ENCODE data around the gene TDRD3. TPM values are rescaled to one million over a fixed set of nuclear protein-coding genes. Genes with fewer than 3 reads are reported as not detected.

Gene TDRD3
- total and polyA plus RNA-seq, 4 experiments from 2014 or later: 4.9 to 34.9 (median 18.9) TPM

DNA sequence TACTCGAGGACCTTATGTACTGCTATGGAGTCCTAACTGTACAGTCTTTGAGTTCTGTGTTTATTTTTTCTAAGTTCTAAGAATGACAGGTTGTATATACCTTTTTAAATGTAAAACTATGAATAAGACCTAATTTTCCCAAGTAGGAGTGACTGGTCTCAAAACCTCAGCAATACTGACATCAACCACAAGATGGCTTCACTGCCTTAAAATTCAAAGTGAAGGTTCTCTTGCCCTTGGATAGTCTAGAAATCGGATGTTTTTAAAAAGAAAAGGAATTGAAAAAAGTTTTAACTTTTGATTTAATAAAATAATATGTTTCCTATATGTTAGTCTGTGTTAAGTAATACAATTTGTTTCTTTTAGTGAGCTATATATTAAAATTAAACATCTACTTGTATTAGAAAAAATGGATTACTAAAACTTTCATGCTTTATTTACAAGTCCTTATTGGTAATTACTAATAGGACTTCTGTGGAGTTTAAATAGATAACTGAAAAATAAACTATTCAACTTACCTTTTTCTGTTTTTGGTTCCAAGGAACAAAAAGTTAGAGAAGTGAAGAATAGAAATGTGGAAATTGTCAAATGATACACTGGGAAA, 52.0 kb downstream of the TDRD3 start:
- H3K4me3 Mint-ChIP-seq: no peak overlapping the region
- Histone ChIP-seq H3K27ac (ENCODE audit: low read depth, low read length) (no peak overlapping the region), H3K27me3 (ENCODE audit: insufficient read depth, low read length) (no peaks in the 10 kb centered on the region), H3K9me3 (ENCODE audit: control insufficient read depth in 1 of 2, low read length in 2 of 2) (no peaks in the 10 kb centered on the region), H3K4me3 (ENCODE audit: low read length in 2 of 2) (no peak overlapping the region), H3K4me1 (ENCODE audit: insufficient read depth, low read length) (no peaks in the 10 kb centered on the region), H3K36me3 (ENCODE audit: insufficient read depth, low read length) (no peaks in the 10 kb centered on the region)
- CTCF ChIA-PET (ENCODE audit: partially characterized antibody): interaction anchor here (0.7 to 2.3 kb wide), 6 partner anchors 9 to 58 kb away, joined by 3 to 13 read pairs (median 4); no protein-coding TSS in a partner anchor
- peak in 2 of 5 donors; percentile 6 to 22 for DNase-seq
- no peak overlapping the region for H3K27ac Mint-ChIP-seq
- no peaks in the 10 kb centered on the region for H3K9me3 Mint-ChIP-seq
- POLR2A ChIA-PET (ENCODE audit: partially characterized antibody): no interaction called here
- peaks cover 4 to 16% of the 10 kb centered on the region in 2 donors for H3K36me3 Mint-ChIP-seq
- no peaks in the 10 kb centered on the region for H3K27me3 Mint-ChIP-seq
- intact Hi-C loops (cut with micrococcal nuclease): no loop called here
- H3K4me1 Mint-ChIP-seq: no peaks in the 10 kb centered on the region

DNA sequence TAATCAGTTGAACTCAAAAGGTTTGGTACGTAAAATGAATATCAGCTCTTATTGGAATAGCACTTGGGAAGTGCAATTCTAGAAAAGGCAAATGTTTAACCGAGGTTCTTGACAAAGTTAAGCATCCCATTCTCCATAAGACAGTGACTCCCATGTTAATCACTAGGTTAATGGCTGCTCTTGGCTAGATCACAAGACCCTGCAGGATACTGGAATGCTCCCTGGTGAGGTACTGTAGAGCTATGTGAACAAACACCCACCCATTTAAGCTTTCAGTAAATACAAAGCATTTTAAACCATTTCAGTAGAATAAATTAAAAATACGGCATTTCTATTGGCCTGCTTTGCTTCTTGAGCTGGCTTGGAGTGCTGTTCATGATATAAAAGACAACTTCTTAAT, 56.5 kb downstream of the TDRD3 start:
- H3K9me3 ChIP-seq (ENCODE audit: control insufficient read depth in 1 of 2, low read length in 2 of 2): no peaks in the 10 kb centered on the region
- no peaks in the 10 kb centered on the region for H3K4me1 ChIP-seq (ENCODE audit: insufficient read depth, low read length)
- Mint-ChIP-seq H3K4me1 (no peaks in the 10 kb centered on the region), H3K27me3 (no peaks in the 10 kb centered on the region), H3K27ac (no peak overlapping the region), H3K36me3 (peaks cover 6 to 15% of the 10 kb centered on the region in 2 donors), H3K4me3 (no peak overlapping the region), H3K9me3 (no peaks in the 10 kb centered on the region)
- intact Hi-C loops (cut with micrococcal nuclease): no loop called here
- H3K27me3 ChIP-seq (ENCODE audit: insufficient read depth, low read length): no peaks in the 10 kb centered on the region
- H3K36me3 ChIP-seq (ENCODE audit: insufficient read depth, low read length): no peaks in the 10 kb centered on the region
- H3K4me3 ChIP-seq (ENCODE audit: low read length in 2 of 2): no peak overlapping the region
- no peak for DNase-seq
- CTCF ChIA-PET (ENCODE audit: partially characterized antibody): no interaction called here
- POLR2A ChIA-PET (ENCODE audit: partially characterized antibody): no interaction called here
- H3K27ac ChIP-seq (ENCODE audit: low read depth, low read length): no peak overlapping the region

- no peak overlapping the region for H3K4me3 Mint-ChIP-seq
- no peak overlapping the region for H3K4me3 ChIP-seq (ENCODE audit: low read length in 2 of 2)
- no peaks in the 10 kb centered on the region for H3K9me3 ChIP-seq (ENCODE audit: control insufficient read depth in 1 of 2, low read length in 2 of 2)
- no peak for DNase-seq
- peaks cover 6 to 15% of the 10 kb centered on the region in 2 donors for H3K36me3 Mint-ChIP-seq
- intact Hi-C loops (cut with micrococcal nuclease): no loop called here
- H3K27me3 ChIP-seq (ENCODE audit: insufficient read depth, low read length): no peaks in the 10 kb centered on the region
- ChIA-PET CTCF (ENCODE audit: partially characterized antibody) (no interaction called here), POLR2A (ENCODE audit: partially characterized antibody) (no interaction called here)
- H3K27me3 Mint-ChIP-seq: no peaks in the 10 kb centered on the region
- H3K9me3 Mint-ChIP-seq: no peaks in the 10 kb centered on the region
- no peak overlapping the region for H3K27ac Mint-ChIP-seq
- H3K27ac ChIP-seq (ENCODE audit: low read depth, low read length): no peak overlapping the region
- H3K4me1 ChIP-seq (ENCODE audit: insufficient read depth, low read length): no peaks in the 10 kb centered on the region
- H3K4me1 Mint-ChIP-seq: no peaks in the 10 kb centered on the region
- H3K36me3 ChIP-seq (ENCODE audit: insufficient read depth, low read length): no peaks in the 10 kb centered on the region
Observed at GRCh38 chr13:60454425-60454824, 57.4 kb downstream of the TDRD3 start.

- intact Hi-C loops (cut with micrococcal nuclease): no loop called here
- Mint-ChIP-seq H3K36me3 (peaks cover 37 to 42% of the 10 kb centered on the region in 2 donors), H3K27me3 (no peaks in the 10 kb centered on the region), H3K9me3 (no peaks in the 10 kb centered on the region), H3K4me1 (peaks cover 0 to 9% (median 5%) of the 10 kb centered on the region in 4 donors), H3K27ac (peak overlapping the region in 1 of 7 donors; percentile 84), H3K4me3 (no peak overlapping the region)
- Histone ChIP-seq H3K27ac (ENCODE audit: low read depth, low read length) (no peak overlapping the region), H3K36me3 (ENCODE audit: insufficient read depth, low read length) (no peaks in the 10 kb centered on the region), H3K4me1 (ENCODE audit: insufficient read depth, low read length) (no peaks in the 10 kb centered on the region), H3K9me3 (ENCODE audit: control insufficient read depth in 1 of 2, low read length in 2 of 2) (no peaks in the 10 kb centered on the region), H3K27me3 (ENCODE audit: insufficient read depth, low read length) (no peaks in the 10 kb centered on the region), H3K4me3 (ENCODE audit: low read length in 2 of 2) (no peak overlapping the region)
- no peak for DNase-seq
- CTCF ChIA-PET (ENCODE audit: partially characterized antibody): interaction anchor here (0.6 kb wide), 1 partner anchor 983 kb away, joined by 3 read pairs; no protein-coding TSS in a partner anchor
- POLR2A ChIA-PET (ENCODE audit: partially characterized antibody): no interaction called here
Observed at GRCh38 chr13:60463787-60464186, 66.8 kb downstream of the TDRD3 start.

DNA sequence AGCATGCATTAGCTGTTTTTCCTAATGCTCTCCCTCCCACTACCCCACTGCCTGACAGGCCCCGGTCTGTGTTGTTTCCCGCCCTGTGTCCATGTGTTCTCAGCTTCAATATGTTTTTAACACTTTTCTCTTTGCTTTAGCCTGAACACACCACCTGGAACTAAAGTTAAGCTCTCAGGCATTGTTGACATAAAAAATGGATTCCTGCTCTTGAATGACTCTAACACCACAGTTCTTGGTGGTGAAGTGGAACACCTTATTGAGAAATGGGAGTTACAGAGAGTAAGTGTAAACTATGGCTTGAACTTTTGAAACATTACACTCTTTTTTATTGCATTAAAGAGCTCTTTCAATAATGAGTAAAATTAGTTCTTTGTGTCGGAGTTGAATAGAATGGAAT, 70.1 kb downstream of the TDRD3 start:
- Histone ChIP-seq H3K27me3 (ENCODE audit: insufficient read depth, low read length) (no peaks in the 10 kb centered on the region), H3K36me3 (ENCODE audit: insufficient read depth, low read length) (no peaks in the 10 kb centered on the region), H3K9me3 (ENCODE audit: control insufficient read depth in 1 of 2, low read length in 2 of 2) (no peaks in the 10 kb centered on the region), H3K4me1 (ENCODE audit: insufficient read depth, low read length) (no peaks in the 10 kb centered on the region), H3K27ac (ENCODE audit: low read depth, low read length) (no peak overlapping the region), H3K4me3 (ENCODE audit: low read length in 2 of 2) (no peak overlapping the region)
- intact Hi-C loops (cut with micrococcal nuclease): no loop called here
- H3K4me1 Mint-ChIP-seq: peaks cover 0 to 9% (median 4%) of the 10 kb centered on the region in 4 donors
- H3K4me3 Mint-ChIP-seq: no peak overlapping the region
- H3K9me3 Mint-ChIP-seq: peaks cover 0 to 2% (median 0%) of the 10 kb centered on the region in 8 donors
- no peaks in the 10 kb centered on the region for H3K27me3 Mint-ChIP-seq
- peaks cover 44 to 49% of the 10 kb centered on the region in 2 donors for H3K36me3 Mint-ChIP-seq
- ChIA-PET POLR2A (ENCODE audit: partially characterized antibody) (no interaction called here), CTCF (ENCODE audit: partially characterized antibody) (interaction anchor here (1.3 kb wide), 1 partner anchor 20 kb away, joined by 3 read pairs; no protein-coding TSS in a partner anchor)
- no peak for DNase-seq
- H3K27ac Mint-ChIP-seq: peak overlapping the region in 2 of 7 donors; percentile 5 to 62

DNA sequence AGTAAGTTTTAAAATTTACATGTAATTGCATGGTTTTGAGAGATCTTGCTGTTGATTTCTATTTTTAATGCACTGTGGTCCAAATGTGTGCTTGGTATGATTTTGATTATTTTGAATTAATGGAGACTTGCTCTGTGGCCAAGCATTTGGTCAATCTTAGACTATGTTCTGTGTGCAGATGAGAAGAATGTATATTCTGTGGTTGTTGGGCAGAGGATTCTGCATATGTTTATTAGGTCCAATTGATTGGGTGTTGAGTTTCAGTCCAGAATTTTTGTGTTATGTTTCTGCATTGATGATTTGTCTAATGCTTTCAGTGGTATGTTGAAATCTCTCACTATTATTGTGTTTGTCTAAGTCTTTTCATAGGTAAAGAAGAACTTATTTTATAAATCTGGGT, 82.3 kb downstream of the TDRD3 start:
- Mint-ChIP-seq H3K27me3 (no peaks in the 10 kb centered on the region), H3K4me1 (peaks cover 0 to 11% (median under 1%) of the 10 kb centered on the region in 4 donors), H3K27ac (no peak overlapping the region), H3K36me3 (peaks cover 66 to 85% of the 10 kb centered on the region in 2 donors), H3K9me3 (peaks cover 0 to 24% (median 12%) of the 10 kb centered on the region in 8 donors), H3K4me3 (peak overlapping the region in 1 of 8 donors; percentile 5)
- Histone ChIP-seq H3K36me3 (ENCODE audit: insufficient read depth, low read length) (no peaks in the 10 kb centered on the region), H3K9me3 (ENCODE audit: control insufficient read depth in 1 of 2, low read length in 2 of 2) (no peaks in the 10 kb centered on the region), H3K4me1 (ENCODE audit: insufficient read depth, low read length) (no peaks in the 10 kb centered on the region), H3K4me3 (ENCODE audit: low read length in 2 of 2) (no peak overlapping the region), H3K27ac (ENCODE audit: low read depth, low read length) (no peak overlapping the region), H3K27me3 (ENCODE audit: insufficient read depth, low read length) (no peaks in the 10 kb centered on the region)
- POLR2A ChIA-PET (ENCODE audit: partially characterized antibody): no interaction called here
- no peak for DNase-seq
- intact Hi-C loops (cut with micrococcal nuclease): no loop called here
- CTCF ChIA-PET (ENCODE audit: partially characterized antibody): no interaction called here

DNA sequence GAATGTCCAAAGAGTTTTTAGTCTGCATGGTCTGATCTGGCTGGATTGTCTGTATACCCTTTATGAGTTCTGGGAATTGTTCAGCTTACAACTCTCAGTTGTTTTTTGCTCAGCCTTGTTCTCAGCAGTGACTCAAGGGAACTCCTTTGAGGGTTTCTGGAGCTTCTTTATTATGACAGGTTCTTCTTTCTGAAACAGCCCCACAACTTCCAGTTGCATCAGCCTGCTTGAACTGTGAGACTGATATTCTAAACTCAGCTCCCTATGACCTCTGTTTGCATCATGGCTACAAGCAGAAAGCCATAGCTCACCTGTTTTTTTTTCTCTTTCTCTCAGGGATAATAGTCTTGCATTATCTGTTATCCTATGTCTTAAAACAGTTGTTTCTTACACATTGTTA, 85.0 kb downstream of the TDRD3 start:
- H3K27me3 Mint-ChIP-seq: no peaks in the 10 kb centered on the region
- no peak overlapping the region for H3K4me3 Mint-ChIP-seq
- ChIA-PET CTCF (ENCODE audit: partially characterized antibody) (interaction anchor here (1.2 to 1.5 kb wide), 2 partner anchors 11 to 13 kb away, joined by 3 to 4 read pairs; no protein-coding TSS in a partner anchor), POLR2A (ENCODE audit: partially characterized antibody) (no interaction called here)
- H3K27ac Mint-ChIP-seq: no peak overlapping the region
- H3K36me3 Mint-ChIP-seq: peaks cover 65 to 80% of the 10 kb centered on the region in 2 donors
- peaks cover 0 to 8% (median 0%) of the 10 kb centered on the region in 4 donors for H3K4me1 Mint-ChIP-seq
- Histone ChIP-seq H3K27ac (ENCODE audit: low read depth, low read length) (no peak overlapping the region), H3K36me3 (ENCODE audit: insufficient read depth, low read length) (no peaks in the 10 kb centered on the region), H3K9me3 (ENCODE audit: control insufficient read depth in 1 of 2, low read length in 2 of 2) (no peaks in the 10 kb centered on the region), H3K4me1 (ENCODE audit: insufficient read depth, low read length) (no peaks in the 10 kb centered on the region), H3K27me3 (ENCODE audit: insufficient read depth, low read length) (no peaks in the 10 kb centered on the region), H3K4me3 (ENCODE audit: low read length in 2 of 2) (no peak overlapping the region)
- peak in 1 of 5 donors; percentile 13 for DNase-seq
- intact Hi-C loops (cut with micrococcal nuclease): no loop called here
- H3K9me3 Mint-ChIP-seq: peaks cover 0 to 23% (median 11%) of the 10 kb centered on the region in 8 donors

Measured in CD4-positive, alpha-beta memory T cell (primary cell).